Dedifferentiated amniotic fluid mesenchymal stem cell (primary cell): Measurements from ENCODE around the gene MAP3K9.
"Not testable (repeated sequence)": the region's sequence is repeated elsewhere in the genome, so short reads cannot be mapped to it uniquely, and the experiment has no call there.

Experiments
- DNase-seq: peaks from one replicate; pipeline ENCODE4 v3.0.0-alpha.2; 2016; ENCODE audit errors: extremely low spot score

Gene MAP3K9

DNA sequence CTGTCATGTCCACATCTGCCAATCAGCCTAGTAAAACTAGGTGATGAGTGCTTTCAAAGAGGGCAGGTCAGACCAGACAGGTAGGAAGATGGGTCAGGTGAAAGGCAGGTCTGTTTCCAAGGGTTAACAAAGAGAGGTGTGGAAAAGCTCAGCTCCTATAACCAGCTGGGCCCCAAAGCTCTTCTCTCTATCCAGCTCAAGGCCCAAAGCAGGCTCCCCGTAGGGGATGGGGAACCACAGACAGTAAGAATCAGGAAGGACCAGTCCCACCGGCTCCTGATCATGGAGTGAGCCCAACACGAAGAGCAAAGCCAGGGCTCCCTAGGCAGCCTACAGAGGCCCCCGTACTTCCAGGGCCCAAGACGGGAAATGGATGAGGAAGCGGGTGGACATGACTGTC lies 84.4 kb downstream of the MAP3K9 start:
- DNase-seq: no peak

DNA sequence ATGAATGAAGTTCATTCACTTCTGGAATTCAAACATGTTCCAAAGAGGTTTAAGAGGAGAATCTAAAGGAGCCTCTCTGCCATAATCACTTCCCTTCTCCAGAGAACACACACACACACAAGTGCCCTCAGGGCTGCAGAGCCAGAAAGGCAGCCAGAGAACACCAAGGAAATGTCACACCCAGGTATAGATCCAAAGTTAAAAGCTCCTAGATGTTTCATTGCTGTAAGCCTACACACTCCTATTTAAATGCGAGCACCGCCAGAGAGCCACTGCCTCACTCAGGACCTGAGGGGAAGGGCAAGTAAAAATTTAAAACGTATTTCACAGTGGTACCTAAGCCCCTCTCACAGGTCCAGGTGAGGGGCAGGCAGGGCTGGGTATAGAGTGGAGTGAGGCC lies 85.2 kb downstream of the MAP3K9 start:
- no peak for DNase-seq

DNA sequence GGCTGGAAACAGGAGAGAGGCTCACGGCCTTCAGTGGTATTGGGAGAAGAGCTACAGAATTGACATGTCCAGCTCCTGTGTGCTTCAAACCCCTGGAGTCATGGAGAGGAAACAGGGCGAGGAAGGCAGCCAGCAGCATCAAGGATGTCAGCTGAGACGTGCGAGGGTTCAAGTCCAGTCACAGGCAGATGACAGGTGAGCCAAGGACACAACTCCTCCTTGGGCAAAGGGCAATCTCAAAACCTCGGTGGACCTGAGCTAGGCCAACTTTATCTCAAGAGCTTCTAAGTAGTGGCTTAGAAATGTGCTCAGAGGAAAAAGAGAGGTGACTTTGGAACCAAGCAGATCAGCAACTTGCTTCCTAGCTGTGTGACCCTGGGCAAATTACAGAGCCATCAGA lies 86.0 kb downstream of the MAP3K9 start:
- DNase-seq: no peak

DNA sequence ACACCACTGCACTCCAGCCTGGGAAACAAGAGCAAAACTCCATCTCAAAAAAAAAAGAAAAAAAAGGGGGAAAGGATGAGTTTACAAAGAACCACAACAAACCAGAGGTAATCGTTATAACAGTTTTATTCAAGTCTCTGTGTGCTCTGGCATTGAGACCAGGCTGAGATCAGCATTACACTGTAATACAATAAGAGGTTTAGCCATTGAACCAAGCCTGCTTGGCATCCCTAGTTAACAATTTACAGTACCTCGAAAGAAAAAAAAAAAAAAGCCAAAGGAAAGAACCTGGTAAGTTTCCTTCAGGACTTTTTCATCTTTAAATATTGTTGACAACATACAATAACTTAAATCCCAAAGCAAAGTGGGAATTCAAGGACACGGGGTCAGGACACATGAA lies 86.9 kb downstream of the MAP3K9 start:
- no peak for DNase-seq

DNA sequence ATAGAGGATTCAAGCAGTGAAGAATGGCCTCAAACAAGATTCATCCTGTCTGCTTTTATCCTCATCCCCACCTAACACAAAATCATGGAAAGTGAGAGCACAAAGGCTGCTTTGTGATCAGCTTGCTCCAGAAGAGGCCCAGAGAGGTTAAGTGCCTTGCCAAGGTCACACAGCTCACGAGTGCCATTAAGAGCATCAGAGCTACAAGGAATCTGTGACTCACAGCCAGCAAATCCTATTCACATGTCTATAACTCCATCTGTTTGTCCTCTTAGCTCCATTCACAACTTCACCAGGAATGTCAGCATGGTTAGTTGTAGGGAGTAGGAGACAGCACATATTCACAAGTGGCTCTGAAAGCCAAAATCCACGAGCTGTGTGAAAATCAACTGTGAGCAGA lies 87.8 kb downstream of the MAP3K9 start:
- no peak for DNase-seq

DNA sequence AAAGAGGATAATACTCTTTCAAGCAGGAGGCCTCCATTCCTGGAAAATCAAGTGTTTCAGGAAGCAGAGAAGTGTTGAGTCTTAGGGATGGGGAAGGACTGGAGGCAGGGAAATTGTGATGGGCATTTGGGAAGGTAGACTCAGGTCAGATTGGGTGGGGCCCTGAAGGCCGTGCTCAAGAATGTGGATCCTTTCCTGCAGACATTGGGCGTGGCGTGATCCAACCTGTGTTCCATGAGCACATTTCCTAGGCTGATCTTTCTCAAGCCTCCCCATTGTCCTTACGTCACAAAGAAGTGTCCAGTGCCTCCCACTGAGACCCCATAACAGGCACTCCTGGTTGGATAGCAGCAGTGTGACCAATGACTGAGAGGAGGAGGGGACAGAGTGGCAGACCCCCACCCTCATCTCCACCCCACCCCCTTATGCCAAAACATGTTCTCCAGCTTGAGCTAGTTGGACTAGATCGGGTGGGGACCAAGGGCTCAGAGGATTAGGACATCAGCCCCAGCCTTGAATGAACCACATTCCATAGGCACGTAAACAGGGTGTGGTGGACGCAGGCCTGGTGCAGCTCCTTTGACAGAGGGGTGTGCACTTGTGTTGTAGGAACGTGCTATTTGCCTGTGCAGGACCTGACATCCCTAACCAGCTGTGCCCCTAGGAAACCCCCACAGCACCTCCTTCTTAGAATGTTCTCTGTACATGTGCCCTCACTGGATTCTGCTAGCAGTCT lies 90.8 kb downstream of the MAP3K9 start:
- no peak for DNase-seq

DNA sequence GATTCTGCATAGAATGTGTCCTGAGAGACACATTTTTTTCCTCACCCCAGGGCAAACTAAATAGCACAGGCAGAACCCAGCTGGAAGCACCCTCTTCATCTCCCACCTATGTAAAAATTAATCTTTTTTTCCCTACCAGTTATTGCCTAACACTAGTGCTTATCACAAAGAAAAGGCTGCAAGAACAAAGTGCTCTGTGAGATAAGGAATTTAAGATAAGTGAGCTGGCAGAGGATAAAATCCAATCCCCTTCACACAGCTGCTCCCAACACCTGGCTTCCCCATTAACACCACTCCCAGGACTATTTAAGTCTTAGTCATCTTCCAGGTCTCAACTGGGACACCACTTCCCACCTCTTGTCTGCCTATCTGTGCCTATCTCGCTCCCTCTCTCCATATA lies 92.4 kb downstream of the MAP3K9 start:
- no peak for DNase-seq

DNA sequence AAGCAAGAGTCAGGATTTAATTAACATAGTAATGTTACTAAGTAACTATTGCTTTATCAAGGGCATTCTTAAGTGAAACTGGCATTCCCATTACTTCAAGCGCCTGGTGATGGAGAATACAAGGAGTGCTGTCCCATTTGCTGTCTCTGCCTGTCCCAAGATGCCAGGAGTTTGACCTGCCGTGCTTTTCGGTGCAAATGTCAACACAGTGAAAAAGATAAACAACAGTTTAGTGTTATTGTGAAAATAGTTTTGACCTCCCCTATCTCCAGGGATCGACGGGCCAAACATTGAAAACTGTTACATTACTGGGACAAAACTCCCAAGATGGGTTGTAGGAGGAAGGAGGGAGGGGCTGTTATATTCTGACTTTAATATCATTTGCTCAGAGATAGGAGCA lies 92.8 kb downstream of the MAP3K9 start:
- no peak for DNase-seq

DNA sequence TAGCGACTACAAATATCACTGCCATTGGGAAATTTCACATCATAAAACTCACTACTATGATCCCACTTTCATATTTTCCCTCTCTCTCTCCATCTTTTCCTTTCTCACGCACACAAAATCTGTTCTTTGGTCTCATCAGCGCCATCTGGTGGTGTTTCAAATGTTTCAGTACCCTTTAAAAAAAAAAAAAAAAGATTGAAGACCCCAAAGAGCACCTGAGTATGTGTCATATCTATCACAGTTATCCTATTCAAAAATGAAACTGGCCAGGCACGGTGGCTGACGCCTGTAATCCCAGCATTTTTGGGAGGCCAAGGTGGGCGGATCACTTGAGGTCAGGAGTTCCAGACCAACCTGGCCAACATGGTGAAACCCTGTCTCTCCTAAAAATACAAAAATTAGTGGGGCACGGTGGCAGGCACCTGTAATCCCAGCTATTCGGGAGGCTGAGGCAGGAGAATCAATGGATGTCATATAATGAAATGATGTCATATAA lies 95.2 kb downstream of the MAP3K9 start:
- peak; percentile 54 for DNase-seq

DNA sequence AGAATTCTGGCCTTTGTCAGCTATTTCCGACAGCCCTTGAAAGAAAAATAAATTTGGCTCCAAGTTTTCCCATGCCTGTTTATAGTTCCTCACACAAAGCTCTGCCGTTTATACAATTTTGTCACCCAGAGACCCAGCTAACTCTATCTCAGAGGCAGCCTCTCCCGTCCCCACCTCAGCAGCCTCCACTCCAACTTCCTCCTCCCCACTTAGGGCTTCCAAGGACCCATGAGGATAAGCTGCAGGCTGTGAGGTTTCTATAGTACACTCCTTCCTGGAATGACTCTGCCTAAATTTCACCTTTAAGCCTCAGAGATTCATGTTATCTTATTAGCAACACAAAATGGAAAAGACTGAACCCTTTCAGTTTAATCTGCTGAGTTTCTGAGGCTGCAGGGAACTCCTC lies 95.8 kb downstream of the MAP3K9 start:
- no peak for DNase-seq

DNA sequence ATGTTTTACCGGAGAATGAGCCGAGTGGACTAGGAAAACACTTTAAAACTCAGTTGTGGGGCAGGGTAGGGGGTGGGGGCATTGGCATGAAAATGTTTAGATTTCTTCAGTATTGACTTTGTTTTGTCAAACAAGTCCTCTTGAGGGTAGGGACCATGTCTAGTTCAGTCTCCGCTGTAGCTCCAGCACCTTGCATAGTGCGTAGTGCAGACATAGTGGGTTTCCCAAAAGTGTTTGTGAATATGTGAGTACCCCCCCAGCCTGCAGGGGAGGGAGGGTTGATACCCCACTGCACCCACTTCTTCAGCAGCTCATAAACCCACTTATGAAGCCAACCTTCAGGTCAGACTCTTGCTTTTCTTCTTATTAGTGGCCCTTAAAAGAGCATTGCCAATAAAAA lies 96.2 kb downstream of the MAP3K9 start:
- DNase-seq: no peak

DNA sequence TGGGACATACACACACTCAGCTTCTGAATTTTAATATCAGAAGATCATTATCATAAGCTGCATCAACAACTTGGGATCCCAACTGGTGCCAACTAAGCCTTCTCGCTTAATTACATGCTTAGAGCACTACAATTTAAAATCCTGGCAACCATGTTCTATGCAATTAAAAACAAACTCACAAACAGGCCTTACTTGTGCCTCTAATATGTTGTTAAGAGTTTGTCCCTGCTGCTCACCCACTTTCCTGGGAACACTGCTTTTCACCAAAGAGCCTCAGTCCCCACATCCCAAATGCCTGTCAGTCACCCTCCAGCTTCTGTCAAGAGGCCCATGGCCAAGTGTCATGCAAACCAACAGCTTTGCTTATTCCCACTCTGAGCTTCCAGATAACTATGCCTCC lies 97.9 kb downstream of the MAP3K9 start:
- DNase-seq: no peak

DNA sequence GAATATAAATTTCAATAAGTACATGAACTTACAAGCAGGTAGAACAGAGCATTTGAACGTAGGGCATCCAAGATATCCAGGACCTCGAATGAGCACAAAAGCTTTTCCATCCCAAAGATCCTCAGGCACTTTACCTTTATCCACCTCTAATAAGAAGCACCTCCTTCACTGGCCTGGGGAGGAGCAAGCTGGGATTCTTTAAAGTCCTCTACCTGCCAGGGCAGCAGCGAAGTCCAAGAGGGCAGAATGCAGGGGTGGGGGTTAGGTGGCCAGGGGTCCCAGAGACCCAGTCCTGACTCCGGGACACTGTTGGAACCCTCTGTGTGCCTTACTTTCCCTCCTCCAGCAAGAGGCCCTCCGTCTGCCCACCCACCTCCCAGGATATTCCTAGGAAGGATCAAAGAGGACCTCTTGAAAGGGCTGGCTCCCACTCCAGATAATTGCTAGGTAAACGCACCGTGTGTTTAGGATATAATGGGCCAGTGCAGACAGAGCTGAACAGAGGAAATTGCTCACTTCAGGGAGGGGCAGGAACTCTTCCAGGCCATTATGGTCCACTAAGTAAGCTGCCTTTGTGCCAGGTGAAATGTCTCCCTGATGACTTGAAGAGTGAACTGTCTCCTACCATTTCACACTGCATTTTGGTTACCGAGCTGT lies 99.5 kb downstream of the MAP3K9 start:
- DNase-seq: no peak

DNA sequence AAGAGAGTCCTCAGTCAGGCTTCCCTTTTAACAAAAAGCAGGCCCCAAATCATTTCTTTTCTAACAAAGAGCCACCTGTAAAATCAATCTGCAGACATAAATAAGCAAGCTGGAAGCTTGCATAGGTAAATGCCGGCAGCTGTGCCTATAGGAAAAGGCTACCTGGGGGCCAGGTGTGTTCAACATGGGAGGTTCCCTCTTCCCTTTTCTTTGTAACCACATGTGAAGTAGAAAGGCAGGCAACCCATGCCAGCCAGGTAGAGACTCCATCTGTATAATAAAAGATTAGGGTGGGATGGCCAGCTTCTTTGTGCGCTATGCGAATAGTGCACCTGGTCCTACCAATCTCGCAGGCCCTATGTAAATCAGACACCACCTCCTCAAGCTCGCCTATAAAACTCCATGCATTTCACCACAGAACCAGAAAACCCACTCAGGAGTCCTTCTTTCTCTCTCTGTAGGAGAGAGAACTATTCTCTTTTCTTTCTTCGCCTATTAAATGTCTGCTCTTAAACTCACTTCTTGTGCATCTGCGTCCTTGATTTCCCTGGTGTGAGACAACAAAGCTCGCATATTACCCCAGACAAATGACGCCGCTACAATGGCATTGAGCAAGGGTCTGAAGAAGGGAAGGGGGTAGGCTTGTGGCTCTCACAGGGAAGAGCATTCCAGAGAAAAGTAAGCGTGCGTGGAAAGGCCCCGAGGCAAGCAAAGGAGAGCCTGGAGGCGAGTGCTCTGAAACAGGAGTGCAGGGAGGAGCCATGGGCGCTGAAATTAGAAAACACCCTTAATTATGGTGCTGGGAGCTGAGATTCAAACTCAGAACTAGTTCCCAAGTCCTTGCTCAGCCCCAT lies 100.4 kb downstream of the MAP3K9 start:
- no peak for DNase-seq

DNA sequence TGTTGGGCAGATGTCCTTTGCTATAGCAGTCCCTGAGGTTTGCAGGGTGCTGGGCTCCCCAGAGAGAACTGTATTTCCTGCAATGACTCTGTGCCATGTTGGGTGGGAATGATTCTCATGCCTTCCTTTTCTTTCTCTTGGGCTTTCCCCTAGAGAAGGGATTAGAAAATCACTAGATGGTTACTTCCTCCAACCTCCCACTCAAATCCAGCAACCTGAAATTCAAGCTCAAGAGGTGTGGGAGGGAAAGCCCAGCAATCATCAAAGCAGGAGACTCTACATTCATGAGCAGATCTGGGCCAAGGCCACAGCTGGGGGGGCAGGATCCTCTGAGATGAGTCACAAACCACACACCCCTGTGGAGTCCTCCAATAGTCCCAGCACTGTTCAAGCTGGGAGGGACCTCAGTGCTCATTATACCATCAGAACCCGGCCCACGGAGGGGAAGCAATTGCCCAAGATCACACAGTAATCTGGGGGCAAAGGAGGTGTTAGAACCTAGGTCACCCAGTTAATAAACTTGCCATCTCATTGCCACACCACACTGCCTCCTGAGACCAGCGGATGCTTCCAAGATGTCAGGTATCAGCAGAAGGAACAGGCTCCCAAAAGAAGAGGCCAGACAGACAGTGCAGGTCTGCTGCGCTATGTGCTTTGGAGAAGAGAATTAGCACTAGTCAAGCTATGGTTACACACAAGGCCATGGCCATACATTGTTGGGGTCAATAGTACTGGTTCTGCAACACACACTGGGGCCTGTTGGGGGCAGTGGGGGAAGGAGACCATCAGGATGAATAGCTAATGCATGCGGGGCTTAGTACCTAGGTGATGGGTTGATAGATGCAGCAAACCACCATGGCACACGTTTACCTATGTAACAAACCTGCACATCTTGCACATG lies 101.9 kb downstream of the MAP3K9 start:
- DNase-seq: no peak

DNA sequence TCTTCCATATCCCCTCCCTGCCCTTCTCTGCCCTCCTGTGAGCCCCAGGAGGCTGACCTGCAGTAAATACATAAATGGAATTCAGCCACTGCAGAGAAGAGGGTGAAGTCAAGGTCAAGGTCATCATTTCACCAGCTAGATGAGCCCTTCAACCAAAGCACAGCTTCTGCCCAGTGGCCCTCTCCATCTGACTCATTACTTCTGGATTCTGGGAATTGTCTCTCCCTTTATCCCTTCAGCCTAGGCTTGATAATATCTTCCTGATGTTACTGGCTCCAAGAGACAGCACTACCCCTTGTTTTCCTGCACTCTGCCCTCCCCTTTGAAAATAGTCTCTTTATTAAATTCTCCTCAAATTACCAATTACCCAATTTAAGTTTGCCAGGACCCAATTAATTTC lies 103.1 kb downstream of the MAP3K9 start:
- no peak for DNase-seq

DNA sequence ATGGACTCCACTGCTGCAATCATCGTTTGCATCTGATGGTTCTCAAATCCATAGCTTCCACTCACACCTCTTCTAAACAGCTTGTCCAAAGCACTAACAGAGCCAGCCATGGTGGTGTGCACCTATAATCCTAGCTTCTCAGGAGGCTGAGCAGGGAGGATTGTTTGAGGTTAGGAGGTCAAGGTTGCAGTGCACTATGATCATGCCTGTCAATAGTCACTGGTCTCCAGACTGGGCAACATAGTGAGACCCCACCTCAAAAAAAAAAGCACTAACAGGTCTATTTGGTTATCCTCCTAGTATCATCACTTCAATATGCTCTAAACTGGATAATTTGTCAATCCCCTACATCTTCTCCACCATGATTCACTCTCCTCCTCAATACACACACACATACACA lies 104.4 kb downstream of the MAP3K9 start:
- no peak for DNase-seq

DNA sequence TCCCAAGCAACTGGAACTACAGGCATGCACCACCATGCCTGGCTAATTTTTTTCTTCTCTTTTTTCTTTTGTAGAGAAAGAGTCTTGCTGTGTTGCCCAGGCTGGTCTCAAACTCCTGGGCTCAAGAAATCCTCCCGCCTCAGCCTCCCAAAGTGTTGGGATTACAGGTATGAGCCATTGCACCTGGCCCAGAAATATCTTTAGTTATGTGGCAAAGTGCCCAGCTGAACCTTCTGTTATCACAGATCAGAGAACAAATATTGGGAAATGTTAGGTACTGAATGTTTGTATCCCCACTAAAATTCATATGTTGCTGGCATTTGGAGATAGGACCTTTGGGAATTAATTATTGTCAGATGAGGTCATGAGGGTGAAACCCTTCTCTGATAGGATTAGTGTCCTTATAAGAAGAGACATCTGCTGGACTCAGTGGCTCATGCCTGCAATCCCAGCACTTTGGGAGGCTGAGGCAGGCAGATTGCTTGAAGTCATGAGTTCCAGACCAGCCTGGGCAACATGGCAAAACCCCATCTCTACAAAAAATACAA lies 105.6 kb downstream of the MAP3K9 start:
- not testable (repeated sequence) for DNase-seq

DNA sequence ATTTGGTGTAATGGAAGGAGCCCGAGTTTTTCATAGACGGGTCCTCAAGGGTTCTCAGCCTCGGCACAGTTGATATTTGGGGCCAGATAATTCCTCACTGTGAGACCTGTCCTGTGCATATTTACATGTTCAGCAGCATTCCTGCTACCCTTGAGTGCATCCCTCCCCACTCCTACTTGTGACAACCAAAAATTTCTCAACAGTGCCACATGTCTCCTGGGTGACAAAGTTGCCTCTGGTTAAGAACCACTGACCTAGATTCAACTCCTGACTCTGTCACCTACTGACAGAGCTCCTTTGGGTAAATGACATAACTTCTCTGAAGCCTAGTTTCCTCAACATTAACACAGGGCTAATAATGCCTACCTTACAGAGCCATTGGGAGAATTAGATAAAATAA lies 107.2 kb downstream of the MAP3K9 start:
- DNase-seq: no peak

DNA sequence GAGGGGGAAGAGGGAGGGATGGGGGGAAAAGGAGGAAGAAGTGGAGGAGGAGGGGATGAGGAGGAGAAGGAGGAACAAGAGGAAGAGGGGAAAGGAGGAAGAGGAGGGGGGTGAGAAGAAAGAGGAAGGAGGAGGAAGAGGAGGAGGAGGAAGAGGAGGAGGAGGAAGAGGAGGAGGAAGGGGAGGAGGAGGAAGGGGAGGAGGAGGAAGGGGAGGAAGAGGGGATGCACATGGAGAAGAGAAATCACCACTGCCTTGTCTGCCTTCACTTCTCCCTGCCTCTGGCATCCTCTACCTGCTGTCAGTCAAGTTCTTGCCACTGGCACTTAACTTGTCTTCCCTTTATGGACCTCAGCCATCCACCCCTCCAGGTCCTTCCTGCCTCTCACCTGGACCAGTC lies 107.7 kb downstream of the MAP3K9 start:
- no peak for DNase-seq

DNA sequence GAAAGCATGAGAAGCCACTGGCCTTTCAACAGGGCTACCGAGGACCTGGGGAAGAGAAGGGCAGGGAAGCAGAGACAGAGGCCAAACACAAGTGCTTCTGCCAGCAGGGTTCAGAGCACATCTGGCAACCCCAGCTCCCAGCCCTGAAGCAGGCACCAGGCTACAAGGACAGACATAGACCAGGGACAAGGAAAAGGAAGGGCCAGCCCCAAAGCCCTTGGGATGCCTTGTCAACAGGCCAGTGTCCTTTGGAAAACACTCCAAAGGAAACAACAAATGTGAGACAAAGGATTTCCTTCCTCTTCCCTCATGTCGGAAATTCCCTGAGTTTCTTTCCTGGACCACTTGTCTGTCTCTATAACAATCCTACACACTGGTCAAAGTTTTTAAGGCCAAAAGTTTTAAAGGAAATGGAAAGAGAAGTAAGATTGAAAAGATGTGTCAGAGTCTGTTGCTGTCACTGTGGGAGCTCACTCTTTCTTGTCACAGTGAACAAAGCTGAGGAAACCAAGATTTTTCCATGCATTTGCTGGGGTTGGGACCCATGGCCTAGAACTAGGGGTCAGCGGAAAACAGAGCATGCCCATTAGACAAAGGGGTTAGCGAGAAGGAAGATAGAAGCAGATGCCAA lies 108.2 kb downstream of the MAP3K9 start:
- DNase-seq: no peak
